ENCODE results near the gene BCAS1. TPM values are rescaled to one million over a fixed set of nuclear protein-coding genes. Genes with fewer than 3 reads are reported as not detected.
A peak's percentile ranks its signal among the peaks of the same experiment; 100 is the strongest.

BCAS1 gene
- polyA plus RNA-seq, 1 of the 3 experiments (the other 2 are of a cell fraction) = not detected

- H3K36me3 ChIP-seq (replicated peaks in 1 of 2; ENCODE audit: control insufficient read depth in 1 of 2, insufficient read depth in 2 of 2, low read length in 1 of 2) = no peaks in the 10 kb centered on the region
- POLR2A ChIA-PET = interaction anchor here (0.6 kb wide), 1 partner anchor 1190 kb away, joined by 3 read pairs; no protein-coding TSS in a partner anchor
- peak overlapping the region; percentile 47; the same call in 1 of the 2 replicates for H2AFZ ChIP-seq (ENCODE audit: low read depth)
- TF ChIP-seq PBX3 (IDR thresholded peaks at IDR 0.05) = no peak
- WGBS (ENCODE audit: low lambda C conversion rate) = 69% methylated on average over 9 of the region's 9 CpGs
- peaks cover 31 to 36% of the 10 kb centered on the region in 2 experiments for H3K4me1 ChIP-seq (ENCODE audit: control insufficient read depth in 1 of 2, insufficient read depth in 2 of 2, low read depth in 1 of 2, low read length in 1 of 2)
- H3K27me3 ChIP-seq (ENCODE audit: insufficient read depth) = no peaks in the 10 kb centered on the region
- no peaks in the 10 kb centered on the region for H4K20me1 ChIP-seq (ENCODE audit: insufficient read depth)
- no peaks in the 10 kb centered on the region for H3K9me3 ChIP-seq
- H3K27ac ChIP-seq (ENCODE audit: low read depth in 2 of 2, low read length in 1 of 2) = peak overlapping the region; percentile 3 to 99; a peak in 3 of 4 replicates
- no peak overlapping the region for H3K9ac ChIP-seq
- 0 out of 2 replicates have a peak overlapping the region, but pooled peaks have one; percentile 6 for H3K4me2 ChIP-seq
- H3K4me3 ChIP-seq (ENCODE audit: low read depth in 2 of 2, low read length in 1 of 2) = no peak overlapping the region
- DNase-seq = no peak
- H3K9me2 ChIP-seq = no peaks in the 10 kb centered on the region
- H3F3A ChIP-seq (replicated peaks; ENCODE audit: insufficient read depth) = peaks cover 48% of the 10 kb centered on the region
- CTCF ChIA-PET = interaction anchor here (1.2 to 3.2 kb wide), 4 partner anchors 18 to 320 kb away, joined by 3 to 8 read pairs (median 6); no protein-coding TSS in a partner anchor
- H3K79me2 ChIP-seq (ENCODE audit: insufficient read depth) = no peaks in the 10 kb centered on the region
These were observed 172.4 kb downstream of the BCAS1 start for GRCh38 chr20:53897884-53898555.

GRCh38 chr20:53896647-53897046 is 173.7 kb downstream of the BCAS1 start:
- Histone ChIP-seq H3K9me3 (no peaks in the 10 kb centered on the region), H2AFZ (ENCODE audit: low read depth) (no peak overlapping the region), H4K20me1 (ENCODE audit: insufficient read depth) (no peaks in the 10 kb centered on the region), H3K4me1 (ENCODE audit: control insufficient read depth in 1 of 2, insufficient read depth in 2 of 2, low read depth in 1 of 2, low read length in 1 of 2) (peaks cover 27 to 29% of the 10 kb centered on the region in 2 experiments), H3K9ac (no peak overlapping the region), H3K9me2 (no peaks in the 10 kb centered on the region), H3F3A (replicated peaks; ENCODE audit: insufficient read depth) (peaks cover 43% of the 10 kb centered on the region), H3K4me2 (no peak overlapping the region), H3K4me3 (ENCODE audit: low read depth in 2 of 2, low read length in 1 of 2) (no peak overlapping the region), H3K27ac (ENCODE audit: low read depth in 2 of 2, low read length in 1 of 2) (no peak overlapping the region), H3K27me3 (ENCODE audit: insufficient read depth) (no peaks in the 10 kb centered on the region), H3K79me2 (ENCODE audit: insufficient read depth) (no peaks in the 10 kb centered on the region), H3K36me3 (replicated peaks in 1 of 2; ENCODE audit: control insufficient read depth in 1 of 2, insufficient read depth in 2 of 2, low read length in 1 of 2) (no peaks in the 10 kb centered on the region)
- TF ChIP-seq TAF1 (IDR thresholded peaks at IDR 0.05; ENCODE audit: borderline replicate concordance, low read depth, low read length) = no peak
- TF ChIP-seq RCOR1 (IDR thresholded peaks at IDR 0.05; ENCODE audit: low read length) = no peak
- TF ChIP-seq MEF2A (IDR thresholded peaks at IDR 0.05; ENCODE audit: borderline replicate concordance, low read depth) = no peak
- POLR2A ChIA-PET = no interaction called here
- WGBS (ENCODE audit: low lambda C conversion rate) = 89% methylated on average over 4 of the region's 4 CpGs
- DNase-seq = no peak
- CTCF ChIA-PET = interaction anchor here (0.6 to 3.2 kb wide), 2 partner anchors 19 to 31 kb away, joined by 3 to 8 read pairs; no protein-coding TSS in a partner anchor

- 96% methylated on average over 7 of the region's 7 CpGs for WGBS (ENCODE audit: low lambda C conversion rate)
- no peak for DNase-seq
- Histone ChIP-seq H3K9me2 (no peaks in the 10 kb centered on the region), H3K4me3 (ENCODE audit: low read depth in 2 of 2, low read length in 1 of 2) (no peak overlapping the region), H3K9ac (no peak overlapping the region), H2AFZ (ENCODE audit: low read depth) (no peak overlapping the region), H3K27me3 (ENCODE audit: insufficient read depth) (no peaks in the 10 kb centered on the region), H4K20me1 (ENCODE audit: insufficient read depth) (no peaks in the 10 kb centered on the region), H3K27ac (ENCODE audit: low read depth in 2 of 2, low read length in 1 of 2) (no peak overlapping the region), H3K4me2 (no peak overlapping the region), H3K36me3 (replicated peaks in 1 of 2; ENCODE audit: control insufficient read depth in 1 of 2, insufficient read depth in 2 of 2, low read length in 1 of 2) (no peaks in the 10 kb centered on the region), H3F3A (replicated peaks; ENCODE audit: insufficient read depth) (peaks cover 37% of the 10 kb centered on the region), H3K9me3 (no peaks in the 10 kb centered on the region), H3K4me1 (ENCODE audit: control insufficient read depth in 1 of 2, insufficient read depth in 2 of 2, low read depth in 1 of 2, low read length in 1 of 2) (peaks cover 22 to 23% of the 10 kb centered on the region in 2 experiments), H3K79me2 (ENCODE audit: insufficient read depth) (no peaks in the 10 kb centered on the region)
- ChIA-PET POLR2A (no interaction called here), CTCF (interaction anchor here (0.6 kb wide), 1 partner anchor 17 kb away, joined by 3 read pairs; no protein-coding TSS in a partner anchor)
- TF ChIP-seq EP300 (IDR thresholded peaks at IDR 0.05; ENCODE audit: borderline replicate concordance in 1 of 2, low read depth in 1 of 2, low read length in 1 of 2) = no peak
- no peak for TF ChIP-seq TEAD4 (IDR thresholded peaks at IDR 0.05; ENCODE audit: borderline replicate concordance, insufficient read depth)
- TF ChIP-seq TAF1 (IDR thresholded peaks at IDR 0.05; ENCODE audit: borderline replicate concordance, low read depth, low read length) = no peak
- TF ChIP-seq SIN3A (IDR thresholded peaks at IDR 0.05; ENCODE audit: borderline replicate concordance, low read depth, low read length) = no peak
- TF ChIP-seq USF2 (IDR thresholded peaks at IDR 0.05; ENCODE audit: borderline replicate concordance, low read depth, low read length) = no peak
- TF ChIP-seq ELF1 (IDR thresholded peaks at IDR 0.05) = no peak
- no peak for TF ChIP-seq YY1 (IDR thresholded peaks at IDR 0.05; ENCODE audit: low read depth)
- TF ChIP-seq MAX (IDR thresholded peaks at IDR 0.05; ENCODE audit: low read depth) = no peak
- TF ChIP-seq REST (IDR thresholded peaks at IDR 0.05; ENCODE audit: low read depth, low read length) = no peak
- no peak for TF ChIP-seq MEF2A (IDR thresholded peaks at IDR 0.05; ENCODE audit: borderline replicate concordance, low read depth)
- no peak for TF ChIP-seq SMC3 (IDR thresholded peaks at IDR 0.05; ENCODE audit: low read depth, low read length)
- no peak for TF ChIP-seq FOXM1 (IDR thresholded peaks at IDR 0.05; ENCODE audit: low read depth)
These were observed 174.4 kb downstream of the BCAS1 start for GRCh38 chr20:53896041-53896440.

All from SK-N-SH (cell line).